OCI-LY3 (cell line): ENCODE measurements around the gene LDLRAD4.

Source experiments
- H2AFZ ChIP-seq: fragments of 200-600, 300-600 bp; shearing (Covaris generic); 2 replicates; pipeline ENCODE4 v1.6.0; 2014; ENCODE audit warnings: antibody characterized with exemption, low read depth, low read length
- H3K27ac ChIP-seq: fragments of 200-600, 300-600 bp; sonication (generic); 2 replicates; pipeline ENCODE4 v1.5.1; 2014; ENCODE audit warnings: mild to moderate bottlenecking, low read length, moderate library complexity, mixed read lengths
- H3K27me3 ChIP-seq: fragments of 200-600, 300-600 bp; sonication (generic); 2 replicates; pipeline ENCODE4 v1.6.1; 2014; ENCODE audit warnings: low read depth, low read length, mixed read lengths
- H3K36me3 ChIP-seq: fragments of 200-600, 300-600 bp; sonication (generic); replicated peaks from 2 replicates; pipeline ENCODE3; 2014; ENCODE audit warnings: low read depth, low read length, mixed read lengths
- H3K4me1 ChIP-seq: fragments of 300-600, 200-600 bp; sonication (generic); 2 replicates; pipeline ENCODE4 v1.6.1; 2014; ENCODE audit warnings: low read length, mixed read lengths
- H3K4me2 ChIP-seq: fragments of 200-600, 300-600 bp; sonication (generic); 2 replicates; pipeline ENCODE4 v1.6.1; 2014; ENCODE audit warnings: low read length, mixed read lengths
- H3K4me3 ChIP-seq: fragments of 300-600, 200-600 bp; sonication (generic); 2 replicates; pipeline ENCODE4 v1.5.1; 2014; ENCODE audit warnings: antibody characterized with exemption, mild to moderate bottlenecking, low read length, moderate library complexity
- H3K79me2 ChIP-seq: fragments of 300-600, 200-600 bp; shearing (Covaris generic); 2 replicates; pipeline ENCODE4 v1.6.1; 2014; ENCODE audit warnings: mild to moderate bottlenecking, low read length, mixed read lengths
- H3K9ac ChIP-seq: fragments of 300-600, 200-600 bp; shearing (Covaris generic); 2 replicates; pipeline ENCODE4 v1.6.0; 2014; ENCODE audit warnings: mild to moderate bottlenecking, low read length, moderate library complexity
- H3K9me3 ChIP-seq: fragments of 200-600, 300-600 bp; shearing (Covaris generic); 2 replicates; pipeline ENCODE4 v1.6.1; 2014; ENCODE audit warnings: low read length, mixed read lengths; ENCODE audit not compliant: insufficient read depth
- H4K20me1 ChIP-seq: fragments of 200-600, 300-600 bp; sonication (generic); 2 replicates; pipeline ENCODE4 v1.6.1; 2016; ENCODE audit warnings: low read length, mixed read lengths; ENCODE audit not compliant: insufficient read depth
- EZH2phosphoT487 ChIP-seq: fragments of 200-600 bp; shearing (Covaris generic); IDR thresholded peaks from 2 replicates; pipeline ENCODE4 v1.6.1; 2018; ENCODE audit warnings: antibody characterized with exemption, mixed run types, low read depth
- TF ChIP-seq, protein P1 (sequence below): fragments of 200-600, 300-600 bp; sonication (generic); IDR thresholded peaks from 2 replicates; pipeline ENCODE4 v1.5.1; 2014; ENCODE audit warnings: antibody characterized with exemption, low read length, low read depth

LDLRAD4 gene

GRCh38 chr18:13461469-13461868 is 242.9 kb downstream of the LDLRAD4 start:
- H3K27me3 ChIP-seq = peaks cover 7% of the 10 kb centered on the region; the same call in 1 of the 2 replicates
- no peaks in the 10 kb centered on the region for H3K79me2 ChIP-seq
- peaks cover 5% of the 10 kb centered on the region; the same call in 1 of the 2 replicates for H3K4me1 ChIP-seq
- no peak overlapping the region for H3K9ac ChIP-seq
- no peaks in the 10 kb centered on the region for H3K36me3 ChIP-seq
- H3K4me3 ChIP-seq = no peak overlapping the region
- TF ChIP-seq, protein P1, sequence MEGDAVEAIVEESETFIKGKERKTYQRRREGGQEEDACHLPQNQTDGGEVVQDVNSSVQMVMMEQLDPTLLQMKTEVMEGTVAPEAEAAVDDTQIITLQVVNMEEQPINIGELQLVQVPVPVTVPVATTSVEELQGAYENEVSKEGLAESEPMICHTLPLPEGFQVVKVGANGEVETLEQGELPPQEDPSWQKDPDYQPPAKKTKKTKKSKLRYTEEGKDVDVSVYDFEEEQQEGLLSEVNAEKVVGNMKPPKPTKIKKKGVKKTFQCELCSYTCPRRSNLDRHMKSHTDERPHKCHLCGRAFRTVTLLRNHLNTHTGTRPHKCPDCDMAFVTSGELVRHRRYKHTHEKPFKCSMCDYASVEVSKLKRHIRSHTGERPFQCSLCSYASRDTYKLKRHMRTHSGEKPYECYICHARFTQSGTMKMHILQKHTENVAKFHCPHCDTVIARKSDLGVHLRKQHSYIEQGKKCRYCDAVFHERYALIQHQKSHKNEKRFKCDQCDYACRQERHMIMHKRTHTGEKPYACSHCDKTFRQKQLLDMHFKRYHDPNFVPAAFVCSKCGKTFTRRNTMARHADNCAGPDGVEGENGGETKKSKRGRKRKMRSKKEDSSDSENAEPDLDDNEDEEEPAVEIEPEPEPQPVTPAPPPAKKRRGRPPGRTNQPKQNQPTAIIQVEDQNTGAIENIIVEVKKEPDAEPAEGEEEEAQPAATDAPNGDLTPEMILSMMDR = no peak
- TF ChIP-seq EZH2phosphoT487 = no peak
- no peak overlapping the region for H3K27ac ChIP-seq
- no peaks in the 10 kb centered on the region for H3K9me3 ChIP-seq
- H3K4me2 ChIP-seq = no peak overlapping the region
- no peaks in the 10 kb centered on the region for H4K20me1 ChIP-seq
- H2AFZ ChIP-seq = no peak overlapping the region

DNA sequence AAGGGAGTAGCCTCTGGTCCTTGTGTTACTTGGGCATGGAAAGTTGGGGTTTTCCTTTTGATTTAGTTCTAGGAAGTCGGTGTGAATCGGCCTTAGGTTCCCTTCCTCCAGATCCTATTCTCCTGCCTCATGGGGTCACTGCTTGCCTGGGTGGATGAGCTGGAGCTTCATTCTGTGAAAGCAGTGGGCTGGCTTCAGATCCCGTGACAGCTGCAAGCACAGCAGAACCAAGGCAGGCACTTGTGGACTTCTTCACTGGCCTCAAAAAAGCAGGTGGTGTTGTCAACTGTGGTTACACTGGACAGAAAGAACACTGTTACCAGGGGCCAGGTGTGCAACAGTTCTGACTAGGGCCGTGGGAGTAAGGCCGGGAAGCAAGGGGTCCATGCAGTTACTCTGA is 243.4 kb downstream of the LDLRAD4 start:
- Histone ChIP-seq H3K27ac (no peak overlapping the region), H3K4me3 (no peak overlapping the region), H3K4me1 (peaks cover 5% of the 10 kb centered on the region; the same call in 1 of the 2 replicates), H3K9ac (no peak overlapping the region), H4K20me1 (no peaks in the 10 kb centered on the region), H3K79me2 (no peaks in the 10 kb centered on the region), H3K36me3 (no peaks in the 10 kb centered on the region), H3K27me3 (peaks cover 7% of the 10 kb centered on the region; the same call in 1 of the 2 replicates), H3K4me2 (no peak overlapping the region), H3K9me3 (no peaks in the 10 kb centered on the region), H2AFZ (no peak overlapping the region)
- TF ChIP-seq EZH2phosphoT487 = no peak
- TF ChIP-seq, protein P1 = no peak

- H4K20me1 ChIP-seq = no peaks in the 10 kb centered on the region
- H3K9ac ChIP-seq = no peak overlapping the region
- peaks cover 5% of the 10 kb centered on the region; the same call in 1 of the 2 replicates for H3K4me1 ChIP-seq
- no peak overlapping the region for H2AFZ ChIP-seq
- H3K9me3 ChIP-seq = no peaks in the 10 kb centered on the region
- no peaks in the 10 kb centered on the region for H3K36me3 ChIP-seq
- no peaks in the 10 kb centered on the region for H3K79me2 ChIP-seq
- H3K27me3 ChIP-seq = peaks cover 7% of the 10 kb centered on the region; the same call in 1 of the 2 replicates
- no peak overlapping the region for H3K27ac ChIP-seq
- TF ChIP-seq, protein P1 = no peak
- no peak for TF ChIP-seq EZH2phosphoT487
- no peak overlapping the region for H3K4me2 ChIP-seq
- H3K4me3 ChIP-seq = no peak overlapping the region
Observed at GRCh38 chr18:13462686-13463085, 244.1 kb downstream of the LDLRAD4 start.

GRCh38 chr18:13463526-13464210 is 245.1 kb downstream of the LDLRAD4 start:
- Histone ChIP-seq H3K9ac (no peak overlapping the region), H2AFZ (no peak overlapping the region), H3K36me3 (no peaks in the 10 kb centered on the region), H3K4me1 (peaks cover 5% of the 10 kb centered on the region; the same call in 1 of the 2 replicates), H3K27me3 (peaks cover 7% of the 10 kb centered on the region; the same call in 1 of the 2 replicates), H3K27ac (no peak overlapping the region), H4K20me1 (no peaks in the 10 kb centered on the region), H3K4me3 (no peak overlapping the region), H3K9me3 (no peaks in the 10 kb centered on the region), H3K79me2 (no peaks in the 10 kb centered on the region), H3K4me2 (no peak overlapping the region)
- TF ChIP-seq EZH2phosphoT487 = no peak
- TF ChIP-seq, protein P1 = no peak
